Ammon's horn (tissue), 1 donor: ENCODE results near the gene VSTM2L.

Experiments used
- DNase-seq: peaks from one replicate; pipeline ENCODE4 v3.0.0-alpha.2; 2016; ENCODE audit warnings: low spot score

The VSTM2L gene

DNA sequence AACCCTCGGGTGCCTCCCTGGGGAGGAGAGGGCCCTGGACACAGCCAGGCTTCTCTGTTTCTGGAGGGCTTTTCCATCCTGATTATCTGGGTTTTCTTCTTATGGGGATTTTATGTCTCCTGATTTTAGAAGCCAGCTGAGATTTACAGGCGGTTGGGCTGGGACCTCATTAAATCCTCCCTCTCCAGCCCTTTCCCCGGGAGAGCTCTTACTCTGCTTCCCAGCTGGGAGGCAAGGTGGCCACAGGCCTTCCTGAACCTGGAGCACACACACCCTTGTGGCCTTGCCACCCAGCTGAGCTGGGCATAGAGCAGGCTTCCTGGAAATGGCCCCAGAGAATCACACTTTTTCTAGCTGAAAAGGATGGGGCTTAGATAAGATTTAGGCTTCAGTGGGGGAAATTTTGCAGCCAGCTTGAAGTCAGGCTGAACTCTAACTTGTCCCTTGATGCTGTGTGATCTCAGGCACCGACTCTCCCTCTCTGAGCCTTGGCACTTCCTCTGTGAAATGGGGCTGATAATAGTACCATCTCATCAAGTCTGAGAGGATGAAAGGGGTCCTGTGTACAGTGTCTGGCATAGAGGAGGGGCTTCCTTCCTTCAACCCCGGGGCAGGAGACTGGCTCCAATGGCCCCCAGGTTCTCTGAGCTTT, 16.6 kb downstream of the VSTM2L start:
- DNase-seq: no peak

DNA sequence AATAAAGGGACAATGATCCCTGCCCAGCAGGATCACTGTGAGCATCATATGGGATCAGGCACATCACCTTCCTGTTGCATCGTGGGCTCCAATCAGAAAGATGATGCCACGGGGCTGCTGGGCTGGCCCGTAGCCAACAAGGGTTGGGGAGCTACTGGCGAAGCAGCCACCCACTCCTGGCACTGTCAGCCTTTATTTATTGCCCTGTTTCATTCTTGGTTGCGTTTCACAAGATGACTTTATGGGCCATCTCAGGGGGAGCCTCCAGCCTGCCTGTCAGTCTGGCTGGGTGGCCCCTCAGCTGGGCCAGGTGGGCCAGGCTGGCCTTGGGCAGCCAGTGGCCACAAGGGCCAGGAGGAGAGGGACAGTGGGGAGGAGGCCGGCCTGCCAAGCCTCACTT, 17.3 kb downstream of the VSTM2L start:
- DNase-seq: no peak

DNA sequence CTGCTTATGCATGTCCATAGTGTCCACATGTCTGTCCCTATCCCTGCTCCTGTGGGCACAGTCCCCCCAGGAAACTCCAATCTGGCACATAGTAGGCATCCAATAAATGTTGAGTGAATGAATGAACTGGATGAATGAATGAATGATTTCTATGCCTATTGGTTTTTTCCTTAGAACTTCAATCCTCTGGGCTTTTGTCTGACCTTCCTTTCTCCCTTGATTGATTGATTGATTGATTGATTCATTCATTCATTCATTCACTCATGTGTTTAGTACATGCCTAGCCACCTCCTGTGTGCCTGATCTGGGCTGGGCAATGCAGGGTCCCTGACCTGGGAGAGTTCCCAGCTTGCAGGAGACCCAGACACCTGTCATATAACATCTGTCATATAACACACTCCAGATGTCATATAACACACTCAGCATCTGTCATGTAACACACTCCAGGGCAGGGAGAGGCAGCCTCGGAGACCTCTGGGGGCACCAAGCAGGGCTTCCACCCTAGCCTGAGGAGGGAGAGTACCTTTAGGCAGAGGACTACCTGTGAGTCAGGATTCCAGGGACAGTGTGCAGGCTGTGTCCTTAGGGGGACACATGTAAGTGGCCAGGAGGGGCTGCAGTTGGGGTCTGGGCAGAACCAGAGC, 17.9 kb downstream of the VSTM2L start:
- DNase-seq: no peak

DNA sequence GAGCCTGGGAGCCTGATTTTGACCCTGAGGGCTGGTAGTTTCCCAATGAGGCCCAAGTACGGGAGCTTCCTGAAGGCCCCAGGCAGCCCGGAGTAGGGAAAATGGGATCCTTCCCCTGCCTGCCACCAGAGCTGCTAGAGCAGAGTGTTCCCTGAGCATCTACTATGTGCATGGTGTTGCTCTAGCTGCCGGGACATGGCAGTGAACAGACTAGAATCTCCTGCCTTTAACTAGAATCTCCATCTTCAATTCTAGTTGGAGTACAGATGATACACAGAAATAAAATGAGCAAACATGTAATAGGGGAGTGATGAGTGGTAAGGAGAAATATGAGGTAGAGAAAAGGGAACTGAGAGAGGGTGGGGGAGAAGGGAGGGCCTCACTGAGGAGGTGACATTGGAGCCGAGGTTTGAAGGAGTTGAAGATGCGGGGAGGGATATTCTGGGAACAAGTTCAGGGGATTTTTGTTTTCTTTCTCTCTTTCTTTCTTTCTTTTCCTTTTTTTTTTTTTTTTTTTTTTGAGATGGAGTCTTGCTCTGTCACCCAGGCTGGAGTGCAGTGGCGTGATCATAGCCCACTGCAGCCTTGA, 18.5 kb downstream of the VSTM2L start:
- no peak for DNase-seq

DNA sequence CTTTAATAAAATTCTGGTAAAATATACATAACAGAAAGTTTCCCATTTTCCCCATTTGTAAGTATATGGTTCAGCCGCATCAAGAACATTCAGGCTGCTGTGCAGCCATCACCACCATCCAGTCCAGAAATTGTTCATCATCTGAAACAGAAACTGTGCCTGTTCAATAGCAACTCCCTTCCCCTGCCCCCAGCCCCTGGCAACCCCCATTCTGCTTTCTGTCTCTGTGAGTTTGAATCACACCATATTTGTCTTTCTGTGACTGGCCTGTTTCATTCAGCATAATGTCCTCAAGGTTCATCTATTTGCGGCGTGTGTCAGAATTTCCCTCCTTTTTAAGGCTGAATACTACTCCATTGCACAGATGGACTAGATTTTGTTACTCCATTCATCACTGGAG, 19.1 kb downstream of the VSTM2L start:
- no peak for DNase-seq

DNA sequence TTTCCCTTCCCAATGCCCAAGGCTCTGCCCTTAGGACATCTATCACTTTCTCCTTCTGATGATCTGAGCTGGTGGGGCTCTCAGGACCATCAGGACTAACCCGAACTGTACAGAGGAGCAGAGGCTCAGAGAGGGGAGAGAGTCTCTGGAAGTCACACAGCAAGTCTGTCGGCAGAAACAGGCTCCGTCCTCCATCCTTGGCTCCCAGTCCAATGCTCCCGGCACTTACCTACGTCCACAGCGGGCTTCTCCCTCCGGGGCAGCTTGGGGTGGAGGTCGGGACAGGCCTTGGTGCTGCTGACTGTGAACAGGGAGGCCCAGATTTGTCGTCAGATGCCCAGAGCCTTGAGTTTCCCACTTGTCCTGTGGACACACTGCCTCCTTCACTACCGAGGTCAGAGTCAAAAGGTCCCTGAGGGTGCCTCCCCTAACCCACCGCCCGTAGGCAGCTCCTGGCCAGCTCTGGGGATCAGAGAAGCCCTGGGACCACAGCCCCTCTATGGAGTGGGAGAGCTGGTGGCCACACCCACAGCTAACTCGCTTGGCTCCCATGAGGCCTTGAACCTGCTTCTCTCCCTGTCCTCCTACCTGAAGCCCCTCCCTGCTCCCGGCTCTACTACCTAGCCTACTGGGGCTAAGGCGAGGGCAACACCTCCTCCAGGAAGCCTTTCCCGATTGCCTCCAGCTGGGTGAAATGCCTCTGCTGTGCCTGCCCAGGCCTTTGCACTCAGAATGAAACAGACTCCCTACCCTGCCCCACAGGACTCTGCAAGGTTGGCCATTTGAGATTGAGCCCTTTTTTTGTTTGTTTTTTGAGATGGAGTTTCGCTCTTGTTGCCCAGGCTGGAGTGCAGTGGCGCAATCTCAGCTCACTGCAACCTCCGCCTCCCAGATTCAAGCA, 22.6 kb downstream of the VSTM2L start:
- DNase-seq: no peak

DNA sequence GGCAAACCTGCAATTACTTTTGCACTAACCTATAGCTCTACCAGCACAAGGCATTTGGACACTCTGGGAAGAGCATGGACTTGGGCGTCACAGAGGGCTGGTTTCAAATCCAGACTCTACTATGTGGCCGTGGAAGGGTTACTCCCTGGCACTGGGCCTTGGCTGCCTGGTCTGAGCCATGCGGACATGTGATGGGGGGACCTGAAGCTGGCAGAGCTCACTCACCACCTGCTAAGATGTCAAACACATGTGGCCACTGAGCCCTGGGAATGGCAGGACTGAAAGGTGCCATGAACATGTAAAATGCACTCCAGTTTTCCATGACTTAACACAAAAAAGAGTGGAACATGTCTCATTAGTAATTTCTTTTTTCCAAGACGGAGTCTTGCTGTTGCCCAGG, 23.7 kb downstream of the VSTM2L start:
- DNase-seq: no peak

DNA sequence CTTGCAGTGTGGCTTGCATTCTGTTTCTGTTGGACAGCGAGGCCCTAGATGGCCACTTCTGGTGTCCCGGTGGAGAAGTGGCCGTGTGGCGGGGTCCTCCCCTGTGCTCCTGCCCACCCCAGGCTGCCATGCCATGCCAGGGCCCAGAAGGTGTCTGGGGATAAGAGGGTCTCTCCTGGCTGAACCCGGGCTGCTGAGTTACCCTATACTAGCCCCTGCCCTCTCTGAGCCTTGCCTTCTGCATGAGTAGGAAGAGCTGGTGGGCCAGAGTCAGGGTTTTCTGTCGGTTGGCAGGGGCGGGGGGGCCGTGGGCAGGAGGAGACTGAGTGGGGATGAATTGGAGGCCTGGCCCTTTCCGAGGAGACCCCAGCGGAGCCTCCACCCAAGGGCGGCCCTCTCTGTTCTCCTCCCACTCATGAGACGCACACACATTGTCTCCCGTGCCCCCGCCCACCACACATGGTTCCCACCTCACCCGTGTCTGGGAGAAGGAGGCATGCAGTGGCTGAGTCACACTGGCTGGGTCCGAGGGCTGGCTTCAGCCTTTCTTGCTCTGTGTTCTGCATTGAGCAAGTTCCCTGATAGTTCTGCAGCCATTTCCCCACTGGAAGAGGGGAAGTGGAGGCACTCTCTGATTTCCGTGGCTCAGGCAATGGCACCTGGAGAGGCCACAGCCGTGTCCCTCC, 24.6 kb downstream of the VSTM2L start:
- no peak for DNase-seq

DNA sequence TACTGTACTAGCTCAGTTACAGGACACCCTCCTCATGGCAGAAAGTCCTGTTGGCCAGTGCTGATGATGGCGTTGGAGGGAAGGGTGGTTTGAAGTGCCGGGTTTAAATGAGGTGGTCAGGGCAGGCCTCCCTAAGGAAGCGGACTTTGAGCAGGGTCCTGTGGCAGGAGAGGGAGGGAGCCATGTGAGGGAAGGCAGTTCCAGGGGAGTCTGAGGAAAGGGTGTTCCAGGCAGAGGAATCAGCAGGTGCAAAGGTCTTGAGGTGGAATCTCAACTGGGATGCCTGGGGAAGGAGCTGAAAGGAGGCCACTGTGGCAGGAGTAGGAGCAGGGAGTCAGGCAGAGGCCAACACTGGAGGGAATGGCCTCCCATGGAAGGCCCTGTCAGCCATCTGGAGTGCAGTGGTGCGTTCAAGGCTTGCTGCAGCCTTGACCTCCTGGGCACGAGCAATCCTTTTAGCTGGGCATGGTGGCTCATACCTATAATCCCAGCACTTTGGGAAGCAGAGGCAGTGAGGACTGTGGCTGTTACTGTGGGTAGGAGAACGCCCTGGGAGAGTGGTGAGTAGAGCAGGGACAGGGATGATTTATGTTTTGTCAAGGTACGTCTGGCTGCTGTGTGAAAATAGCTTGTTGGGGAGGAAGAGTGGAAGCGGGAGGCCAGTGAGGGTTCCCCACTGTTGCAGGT, 26.2 kb downstream of the VSTM2L start:
- no peak for DNase-seq

DNA sequence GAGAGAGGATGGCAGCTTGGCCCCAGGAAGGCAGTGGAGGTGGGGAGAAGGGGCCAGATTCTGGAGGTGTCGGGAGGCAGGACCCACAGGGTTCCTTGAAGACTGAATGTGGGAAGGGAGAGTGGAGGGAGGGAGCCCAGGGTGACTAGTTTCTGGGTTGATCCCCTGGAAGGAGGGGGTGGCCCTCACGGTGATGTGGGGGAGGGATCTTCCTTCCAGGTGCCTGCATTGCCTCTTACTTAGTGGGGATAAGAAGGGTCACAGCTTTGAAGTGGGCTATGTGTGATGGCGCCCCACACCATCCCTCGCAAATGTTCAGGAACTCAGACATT, 26.7 kb downstream of the VSTM2L start:
- DNase-seq: no peak

DNA sequence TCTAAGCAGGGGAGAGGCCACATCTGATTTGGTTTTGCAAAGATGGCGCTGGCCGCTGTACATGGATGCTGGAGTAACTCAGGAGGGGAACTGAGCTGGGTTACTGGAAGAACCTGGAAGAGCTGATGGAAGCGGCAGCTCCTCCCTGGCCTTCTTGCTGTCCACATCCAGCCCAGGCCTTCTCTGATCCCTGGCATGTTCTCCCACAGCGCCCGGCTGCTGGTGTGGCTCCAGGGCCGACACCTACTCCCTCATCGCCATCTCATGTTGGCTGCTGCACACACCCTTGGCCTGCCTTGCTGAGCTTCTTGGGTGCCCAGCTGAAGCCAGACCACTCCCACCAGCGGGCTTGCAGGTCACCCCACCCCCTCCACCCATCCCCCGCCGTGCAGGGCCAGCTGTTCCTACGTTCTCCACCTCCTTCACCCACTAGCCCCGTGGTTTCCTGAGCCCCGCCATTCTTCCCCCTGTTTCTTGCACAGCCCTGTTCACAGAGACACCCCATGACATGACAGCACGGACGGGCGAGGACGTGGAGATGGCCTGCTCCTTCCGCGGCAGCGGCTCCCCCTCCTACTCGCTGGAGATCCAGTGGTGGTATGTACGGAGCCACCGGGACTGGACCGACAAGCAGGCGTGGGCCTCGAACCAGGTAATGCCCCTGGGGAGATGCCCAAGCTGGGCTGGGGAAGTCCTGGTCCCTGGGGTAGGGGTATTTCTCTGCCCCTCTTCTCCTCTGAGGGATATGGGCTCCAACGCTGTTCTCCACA, 28.4 kb downstream of the VSTM2L start:
- DNase-seq: no peak

DNA sequence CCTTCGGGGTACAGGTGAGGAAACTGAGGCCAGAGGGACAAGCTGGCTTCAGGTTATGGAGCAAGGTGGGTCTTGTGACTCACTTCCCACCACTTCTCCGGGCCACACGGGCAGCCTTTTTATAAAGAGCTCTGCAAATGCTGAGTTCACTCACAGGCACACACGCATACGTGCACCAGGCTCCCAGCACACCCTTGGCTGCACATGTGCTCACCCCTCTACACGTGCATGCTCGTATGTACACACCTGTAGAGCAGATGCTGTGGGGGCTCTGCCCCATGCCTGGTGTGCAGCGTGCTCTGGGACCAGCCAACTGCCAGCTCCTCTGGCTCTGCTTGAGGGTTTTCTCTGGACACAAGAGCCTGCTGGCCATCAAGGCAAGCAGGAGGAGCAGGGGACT, 29.1 kb downstream of the VSTM2L start:
- DNase-seq: no peak

DNA sequence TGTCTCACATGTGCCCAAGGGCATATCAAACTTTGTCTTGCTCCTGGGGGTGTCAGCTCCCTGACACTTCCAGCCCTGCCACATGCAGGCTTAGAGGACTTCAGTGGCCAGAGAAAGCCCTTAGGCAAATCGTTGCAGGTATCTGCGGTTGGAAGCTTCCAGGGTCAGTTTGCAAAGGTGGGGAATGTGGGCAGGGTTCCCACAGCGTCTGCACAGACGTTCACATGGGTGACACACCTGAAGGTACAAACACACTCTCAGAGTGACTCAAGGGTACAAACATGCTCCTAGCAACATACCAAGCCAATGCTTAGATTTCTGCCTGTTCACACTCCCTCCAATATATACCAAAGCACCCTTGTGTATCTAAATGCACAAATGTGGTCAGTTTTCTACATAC, 30.0 kb downstream of the VSTM2L start:
- DNase-seq: no peak

DNA sequence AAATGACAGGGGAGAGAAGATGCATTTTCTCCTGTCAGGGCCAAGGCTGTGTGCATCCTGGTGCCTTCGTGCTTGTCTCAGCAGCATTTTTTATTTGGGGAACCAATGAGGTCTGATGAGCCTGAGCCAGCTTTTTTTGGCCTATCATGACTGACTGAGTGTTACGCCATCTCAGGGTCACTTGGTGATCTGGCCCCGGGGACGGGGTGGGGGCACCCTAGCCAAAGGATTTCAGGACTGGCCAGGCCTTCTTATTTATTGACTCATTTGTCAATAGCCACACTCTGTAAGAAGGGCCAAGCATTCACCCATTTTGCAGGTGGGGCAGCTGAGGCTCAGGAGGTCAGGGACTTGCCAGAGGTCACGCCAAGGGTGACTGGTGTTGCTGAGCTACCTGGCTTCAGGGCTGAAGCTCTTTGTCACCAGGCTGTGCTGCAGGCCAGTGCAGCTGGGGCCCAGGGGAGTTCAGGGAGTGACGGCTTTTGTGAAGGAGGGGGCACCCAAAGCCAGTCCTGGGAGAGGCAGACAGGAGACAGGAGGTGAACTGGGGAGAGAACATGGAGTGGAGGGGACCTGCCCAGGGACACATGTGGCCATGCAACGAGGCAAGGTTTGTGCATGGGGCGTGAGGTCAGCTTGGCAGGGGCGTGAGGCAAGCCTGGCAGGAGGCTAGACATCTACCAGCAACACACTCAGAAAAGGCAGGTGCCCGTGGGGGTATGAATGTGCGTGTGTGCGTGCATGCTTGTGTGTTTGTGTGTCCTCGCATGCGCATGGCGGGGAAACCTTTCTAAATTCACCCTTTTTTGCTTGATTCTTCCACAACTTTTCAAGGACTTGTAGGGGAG, 31.1 kb downstream of the VSTM2L start:
- DNase-seq: no peak

DNA sequence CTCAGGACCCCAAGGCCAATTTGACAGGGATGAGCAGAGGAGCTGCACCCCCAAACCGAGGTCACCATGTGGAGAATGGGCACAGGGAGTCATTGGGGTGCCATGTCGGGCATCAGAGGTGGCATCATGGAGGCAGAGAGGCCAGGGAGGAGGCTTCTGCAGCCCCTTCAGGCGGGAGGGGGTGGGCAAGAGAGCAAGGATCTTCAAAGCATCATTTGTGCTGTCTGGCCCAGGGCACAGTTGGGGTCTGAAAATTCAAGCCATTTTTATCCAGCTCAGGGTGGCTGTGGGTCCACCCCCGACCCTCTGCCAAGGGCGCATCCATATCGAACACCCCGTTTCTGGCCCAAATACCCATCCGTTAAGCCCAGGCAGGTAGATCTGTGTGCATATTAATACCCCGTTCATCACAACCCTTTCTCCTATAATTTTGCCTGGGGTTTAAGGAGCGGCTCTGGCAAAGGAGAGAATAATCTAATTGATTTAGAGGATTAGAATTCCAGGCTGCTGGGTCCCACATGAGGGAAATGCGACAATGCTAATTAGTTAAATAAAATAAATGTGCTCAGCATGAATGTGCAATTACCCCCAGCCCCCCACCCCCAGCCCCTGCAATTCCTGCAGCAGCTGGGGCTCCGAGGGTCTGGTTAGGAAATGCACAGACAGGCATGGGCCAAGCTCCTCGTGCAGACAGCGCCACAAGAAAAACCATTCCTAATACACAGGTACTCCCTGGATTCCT, 31.9 kb downstream of the VSTM2L start:
- DNase-seq: no peak

DNA sequence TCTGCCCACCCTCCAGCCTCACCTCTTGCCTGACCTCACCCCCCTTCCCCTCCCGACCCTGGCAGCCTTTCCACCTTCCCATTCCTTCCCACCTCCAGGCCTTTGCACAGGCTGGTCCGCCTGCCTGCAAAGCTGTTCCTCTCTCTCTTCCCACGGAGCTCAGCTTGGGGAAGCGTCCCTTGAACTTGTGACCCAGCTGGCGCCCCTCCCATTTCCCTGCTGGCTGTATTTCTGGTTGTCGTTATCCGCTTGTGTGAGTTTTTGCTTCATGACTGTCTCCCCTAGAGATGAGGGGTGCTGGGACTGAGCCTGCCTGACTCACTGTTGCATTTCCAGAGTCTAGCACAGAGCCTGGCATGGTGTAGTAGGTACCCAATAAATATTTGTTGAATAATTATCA, 32.5 kb downstream of the VSTM2L start:
- no peak for DNase-seq

DNA sequence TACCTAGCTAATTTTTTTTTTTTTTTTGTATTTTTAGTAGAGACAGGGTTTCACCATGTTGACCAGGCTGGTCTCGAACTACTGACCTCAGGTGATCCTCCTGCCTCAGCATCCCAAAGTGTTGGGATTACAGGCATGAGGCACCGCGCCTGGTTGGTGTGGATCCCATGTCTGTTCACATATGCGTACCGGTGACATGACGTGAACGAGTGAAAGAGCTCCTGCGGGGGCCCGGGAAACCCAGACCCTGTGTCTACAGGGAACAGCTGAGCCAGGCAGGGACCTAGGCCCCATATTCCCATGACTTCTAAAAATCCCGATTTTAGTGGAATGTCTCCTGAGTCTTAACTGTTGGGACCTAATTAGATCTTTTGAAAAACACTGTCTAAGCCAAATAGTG, 33.1 kb downstream of the VSTM2L start:
- no peak for DNase-seq

DNA sequence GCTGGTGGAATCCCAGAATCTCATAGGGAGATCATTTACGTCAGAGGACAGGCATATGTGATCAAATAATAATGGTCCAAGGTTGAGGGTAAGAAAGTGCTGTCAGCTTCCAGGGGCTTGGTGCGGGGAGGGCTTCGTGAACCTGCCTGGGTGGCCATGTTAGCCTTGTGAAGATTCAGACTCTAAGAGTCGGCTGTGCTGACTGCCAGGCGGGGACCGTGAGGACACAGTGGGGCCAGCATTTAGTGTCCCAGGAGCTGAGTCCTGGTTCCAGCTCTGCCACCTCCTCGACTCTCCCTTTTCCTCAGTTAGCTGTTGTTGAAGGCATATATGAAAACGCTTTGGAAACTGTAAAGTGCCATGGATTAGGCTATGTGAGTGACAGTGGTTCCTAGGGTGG, 33.5 kb downstream of the VSTM2L start:
- DNase-seq: no peak

DNA sequence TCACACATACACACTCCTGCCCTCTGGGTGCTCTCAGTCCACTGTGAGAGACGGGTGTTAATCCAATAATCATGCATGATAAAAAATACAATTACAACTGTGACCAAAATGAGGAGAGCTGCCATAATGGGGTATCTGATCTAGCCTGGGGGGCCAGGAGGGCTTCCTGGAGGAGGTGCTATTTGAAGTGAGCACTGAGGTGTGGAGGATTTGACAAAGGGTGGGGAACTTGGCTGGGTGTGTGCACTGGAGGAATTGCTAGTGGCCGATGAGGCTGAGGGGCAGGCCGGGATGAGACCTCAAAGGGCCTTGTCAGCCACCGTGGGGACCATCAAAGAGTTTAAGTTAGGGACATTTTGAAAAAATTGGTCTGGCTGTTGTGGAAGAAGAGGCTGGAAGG, 34.8 kb downstream of the VSTM2L start:
- DNase-seq: no peak
